Activated CD8-positive, alpha-beta memory T cell treated with anti-CD3 and anti-CD28 coated beads, Interleukin-2, amount 10 ng/mL, durations not matched to agents 7 days and 5 days (primary cell): ENCODE results near the gene MRPL36. TPM values are rescaled to one million over a fixed set of nuclear protein-coding genes. Genes with fewer than 3 reads are reported as not detected.

Source experiments
- ATAC-seq: fragments of 150-1000 bp; cut with Tn5 transposase; one replicate; pipeline ENCODE4 v1.10.0; 2021; ENCODE audit warnings: moderate library complexity
- CTCF ChIA-PET: fragments of 350-600 bp; sonication (Branson Sonifier 250); formaldehyde crosslinking; loops from one replicate; lab custom pipeline; 2021; ENCODE audit warnings: antibody characterized with exemption; lab: Charles Lee
- DNase-seq: peaks from one replicate; pipeline ENCODE4 v3.0.0-alpha.2; 2020
- H3K27ac Mint-ChIP-seq: one replicate; pipeline ENCODE4 v1.8.0; 2021; ENCODE audit warnings: mild to moderate bottlenecking, mixed read lengths
- H3K27me3 Mint-ChIP-seq: one replicate; pipeline ENCODE4 v1.8.0; 2021; ENCODE audit warnings: mixed read lengths
- H3K36me3 Mint-ChIP-seq: one replicate; pipeline ENCODE4 v1.8.0; 2021; ENCODE audit warnings: mild to moderate bottlenecking, mixed read lengths
- H3K4me1 Mint-ChIP-seq: one replicate; pipeline ENCODE4 v1.8.0; 2021; ENCODE audit warnings: mixed read lengths
- H3K4me3 Mint-ChIP-seq: one replicate; pipeline ENCODE4 v1.8.0; 2021; ENCODE audit warnings: mild to moderate bottlenecking, moderate library complexity, mixed read lengths
- H3K9me3 Mint-ChIP-seq: one replicate; pipeline ENCODE4 v1.8.0; 2022; ENCODE audit warnings: low read depth, mixed read lengths
- total RNA-seq, 2 experiments: library from RNA; stranded (reverse); gene quantifications; one replicate each; pipeline ENCODE4 v1.2.3, GENCODE V29; 2021

The MRPL36 gene
- total RNA-seq, 2 experiments from 2014 or later = 62.0 to 84.7 TPM

- peaks cover 3% of the 10 kb centered on the region for H3K4me1 Mint-ChIP-seq
- no peak for ATAC-seq
- no peak overlapping the region for H3K4me3 Mint-ChIP-seq
- peak; percentile 54 for DNase-seq
- peaks cover 21% of the 10 kb centered on the region for H3K27me3 Mint-ChIP-seq
- CTCF ChIA-PET = interaction anchor here (0.5 to 1.9 kb wide), 8 partner anchors 10 to 68 kb away, joined by 3 to 6 read pairs (median 3); partner anchors contain the start of gene NDUFS6
- H3K27ac Mint-ChIP-seq = no peak overlapping the region
- peaks cover 2% of the 10 kb centered on the region for H3K9me3 Mint-ChIP-seq
- H3K36me3 Mint-ChIP-seq = no peaks in the 10 kb centered on the region
Observed at GRCh38 chr5:1763548-1763911, 36.1 kb downstream of the MRPL36 start.

- H3K9me3 Mint-ChIP-seq = peaks cover 6% of the 10 kb centered on the region
- peak; percentile 23 for DNase-seq
- no peak for ATAC-seq
- H3K36me3 Mint-ChIP-seq = no peaks in the 10 kb centered on the region
- no peak overlapping the region for H3K4me3 Mint-ChIP-seq
- CTCF ChIA-PET = interaction anchor here (0.5 to 1.5 kb wide), 7 partner anchors 10 to 69 kb away, joined by 3 to 4 read pairs (median 3); partner anchors contain the start of gene NDUFS6
- H3K27ac Mint-ChIP-seq = no peak overlapping the region
- peaks cover 24% of the 10 kb centered on the region for H3K27me3 Mint-ChIP-seq
- H3K4me1 Mint-ChIP-seq = peaks cover 3% of the 10 kb centered on the region
Observed at GRCh38 chr5:1762883-1763547, 36.6 kb downstream of the MRPL36 start.

- H3K4me3 Mint-ChIP-seq = no peak overlapping the region
- no peaks in the 10 kb centered on the region for H3K36me3 Mint-ChIP-seq
- no peak for ATAC-seq
- no peak overlapping the region for H3K27ac Mint-ChIP-seq
- CTCF ChIA-PET = interaction anchor here (1.0 to 1.4 kb wide), 3 partner anchors 9 to 278 kb away, joined by 3 to 4 read pairs (median 3); no protein-coding TSS in a partner anchor
- H3K4me1 Mint-ChIP-seq = peaks cover 3% of the 10 kb centered on the region
- H3K27me3 Mint-ChIP-seq = peaks cover 24% of the 10 kb centered on the region
- peaks cover 6% of the 10 kb centered on the region for H3K9me3 Mint-ChIP-seq
- DNase-seq = peak; percentile 29
Observed at GRCh38 chr5:1762121-1762882, 37.3 kb downstream of the MRPL36 start.

DNA sequence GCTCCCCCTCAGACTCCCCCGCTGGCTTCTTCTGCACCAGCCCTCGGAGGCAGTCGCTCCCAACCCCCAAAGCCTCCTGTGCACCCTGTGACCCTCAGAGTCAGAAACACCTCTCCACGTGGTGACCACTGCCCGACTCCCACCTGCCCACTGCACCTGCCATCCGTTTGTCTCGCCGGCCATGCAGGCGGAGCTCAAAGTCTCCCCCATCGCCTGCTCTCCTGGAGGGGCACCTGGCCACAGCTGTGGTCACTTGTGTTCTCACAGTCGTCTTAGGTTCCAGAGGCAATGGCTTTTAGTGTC lies 38.2 kb downstream of the MRPL36 start:
- H3K27me3 Mint-ChIP-seq = peaks cover 24% of the 10 kb centered on the region
- no peaks in the 10 kb centered on the region for H3K36me3 Mint-ChIP-seq
- DNase-seq = peak; percentile 9
- H3K4me1 Mint-ChIP-seq = peaks cover 3% of the 10 kb centered on the region
- no peak for ATAC-seq
- H3K27ac Mint-ChIP-seq = no peak overlapping the region
- no peak overlapping the region for H3K4me3 Mint-ChIP-seq
- CTCF ChIA-PET = interaction anchor here (1.4 kb wide), 1 partner anchor 279 kb away, joined by 3 read pairs; no protein-coding TSS in a partner anchor
- peaks cover 6% of the 10 kb centered on the region for H3K9me3 Mint-ChIP-seq

- CTCF ChIA-PET = interaction anchor here (1.4 kb wide), 1 partner anchor 279 kb away, joined by 3 read pairs; no protein-coding TSS in a partner anchor
- peaks cover 3% of the 10 kb centered on the region for H3K4me1 Mint-ChIP-seq
- H3K9me3 Mint-ChIP-seq = peaks cover 6% of the 10 kb centered on the region
- DNase-seq = peak; percentile 36
- ATAC-seq = no peak
- H3K27me3 Mint-ChIP-seq = peaks cover 27% of the 10 kb centered on the region
- no peak overlapping the region for H3K27ac Mint-ChIP-seq
- no peak overlapping the region for H3K4me3 Mint-ChIP-seq
- no peaks in the 10 kb centered on the region for H3K36me3 Mint-ChIP-seq
Observed at GRCh38 chr5:1760656-1761452, 38.8 kb downstream of the MRPL36 start.

- peaks cover 6% of the 10 kb centered on the region for H3K9me3 Mint-ChIP-seq
- no peak overlapping the region for H3K27ac Mint-ChIP-seq
- ATAC-seq (no peak), DNase-seq (no peak)
- no peaks in the 10 kb centered on the region for H3K36me3 Mint-ChIP-seq
- peaks cover 27% of the 10 kb centered on the region for H3K27me3 Mint-ChIP-seq
- CTCF ChIA-PET = no interaction called here
- no peaks in the 10 kb centered on the region for H3K4me1 Mint-ChIP-seq
- no peak overlapping the region for H3K4me3 Mint-ChIP-seq
Observed at GRCh38 chr5:1760231-1760630, 39.4 kb downstream of the MRPL36 start.

DNA sequence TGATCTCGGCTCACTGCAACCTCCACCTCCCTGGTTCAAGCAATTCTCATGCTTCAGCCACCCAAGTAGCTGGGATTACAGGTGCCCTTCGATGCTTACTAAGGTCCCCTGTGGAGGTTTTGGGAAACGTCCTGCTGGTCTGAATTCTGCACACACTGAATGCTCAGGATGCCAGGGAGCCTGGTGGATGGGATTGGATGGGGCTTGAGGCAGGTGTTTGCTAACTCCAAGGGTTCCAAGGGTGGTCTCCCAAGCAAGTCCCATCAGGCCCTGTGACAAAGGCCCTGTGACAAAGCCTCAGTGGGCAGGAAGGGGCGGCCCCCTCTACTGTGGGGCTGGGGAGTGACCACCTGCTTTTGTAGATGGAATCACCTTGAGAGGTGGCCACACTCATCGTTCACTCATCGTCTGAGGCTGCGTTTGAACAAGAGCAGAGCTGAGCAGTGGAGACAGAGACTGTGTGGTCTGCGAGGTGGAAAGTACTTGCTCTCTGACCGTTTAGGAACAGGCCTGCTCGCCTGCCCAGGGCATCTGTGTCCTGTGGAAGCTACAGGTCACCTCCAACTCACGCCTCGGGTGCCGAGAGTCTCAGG lies 40.2 kb downstream of the MRPL36 start:
- CTCF ChIA-PET = no interaction called here
- DNase-seq (peak; percentile 38), ATAC-seq (no peak)
- Mint-ChIP-seq H3K9me3 (peaks cover 6% of the 10 kb centered on the region), H3K4me3 (no peak overlapping the region), H3K27ac (no peak overlapping the region), H3K4me1 (no peaks in the 10 kb centered on the region), H3K36me3 (no peaks in the 10 kb centered on the region), H3K27me3 (peaks cover 21% of the 10 kb centered on the region)

- Mint-ChIP-seq H3K27me3 (peaks cover 16% of the 10 kb centered on the region), H3K9me3 (peaks cover 6% of the 10 kb centered on the region), H3K27ac (no peak overlapping the region), H3K4me3 (no peak overlapping the region), H3K36me3 (no peaks in the 10 kb centered on the region), H3K4me1 (no peaks in the 10 kb centered on the region)
- CTCF ChIA-PET = no interaction called here
- no peak for DNase-seq
- ATAC-seq = no peak
Observed at GRCh38 chr5:1758574-1758973, 41.1 kb downstream of the MRPL36 start.

- H3K27ac Mint-ChIP-seq = no peak overlapping the region
- peaks cover 10% of the 10 kb centered on the region for H3K27me3 Mint-ChIP-seq
- H3K4me3 Mint-ChIP-seq = no peak overlapping the region
- no peaks in the 10 kb centered on the region for H3K4me1 Mint-ChIP-seq
- peaks cover 6% of the 10 kb centered on the region for H3K9me3 Mint-ChIP-seq
- no peak for ATAC-seq
- no peaks in the 10 kb centered on the region for H3K36me3 Mint-ChIP-seq
- CTCF ChIA-PET = no interaction called here
- DNase-seq = peak; percentile 29
Observed at GRCh38 chr5:1757511-1757910, 42.1 kb downstream of the MRPL36 start.

DNA sequence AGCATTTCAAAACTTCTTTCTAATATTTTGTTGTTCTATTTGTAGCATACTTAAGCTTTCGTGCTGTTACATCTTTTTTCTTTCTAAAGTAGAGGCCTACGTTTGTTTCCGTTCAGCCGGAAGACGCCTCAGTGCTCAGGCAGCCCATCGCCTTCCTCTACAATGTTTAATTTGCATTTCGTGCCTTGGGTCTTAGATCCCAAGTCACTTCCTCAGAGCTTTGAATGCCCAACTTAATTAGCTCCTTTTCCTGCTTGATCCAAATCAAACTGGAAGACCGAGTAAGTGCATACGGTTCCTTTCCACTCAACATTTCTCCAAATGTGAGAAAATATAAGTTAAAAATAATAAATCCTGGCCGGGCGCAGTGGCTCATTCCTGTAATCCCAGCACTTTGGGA lies 43.2 kb downstream of the MRPL36 start:
- DNase-seq (no peak), ATAC-seq (no peak)
- H3K9me3 Mint-ChIP-seq = peaks cover 6% of the 10 kb centered on the region
- no peaks in the 10 kb centered on the region for H3K4me1 Mint-ChIP-seq
- no peak overlapping the region for H3K4me3 Mint-ChIP-seq
- no peak overlapping the region for H3K27ac Mint-ChIP-seq
- peaks cover 7% of the 10 kb centered on the region for H3K27me3 Mint-ChIP-seq
- no peaks in the 10 kb centered on the region for H3K36me3 Mint-ChIP-seq
- CTCF ChIA-PET = no interaction called here

DNA sequence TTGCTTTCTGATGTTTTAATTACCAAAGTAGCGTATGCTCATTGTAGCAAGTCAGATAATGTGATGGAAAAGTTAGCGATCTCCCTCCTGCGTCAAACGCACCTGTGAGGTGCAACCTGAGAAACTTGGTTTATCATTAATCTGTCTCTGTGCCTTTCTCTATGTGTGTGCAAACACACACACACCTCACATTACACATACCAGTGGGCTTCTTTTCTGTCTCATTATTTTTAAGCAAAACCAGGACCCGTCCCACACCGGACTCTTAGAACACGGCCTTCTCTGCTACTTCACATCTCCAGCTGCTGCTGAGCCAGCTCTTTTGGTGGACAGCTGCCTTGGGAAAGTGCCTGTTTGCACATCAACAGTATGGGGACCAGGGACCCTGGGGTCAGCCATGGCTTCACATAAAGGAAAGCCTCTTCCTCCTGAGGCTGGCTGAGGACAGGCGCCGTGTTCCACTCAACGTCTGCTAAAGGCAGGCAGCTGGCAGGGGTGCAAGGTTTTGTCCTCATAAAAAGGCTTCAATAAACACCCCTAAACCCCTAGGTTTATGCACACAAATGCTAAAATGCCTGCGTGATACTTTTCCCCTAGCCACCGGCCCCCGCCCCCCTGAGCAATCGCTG lies 44.2 kb downstream of the MRPL36 start:
- peaks cover 6% of the 10 kb centered on the region for H3K9me3 Mint-ChIP-seq

DNA sequence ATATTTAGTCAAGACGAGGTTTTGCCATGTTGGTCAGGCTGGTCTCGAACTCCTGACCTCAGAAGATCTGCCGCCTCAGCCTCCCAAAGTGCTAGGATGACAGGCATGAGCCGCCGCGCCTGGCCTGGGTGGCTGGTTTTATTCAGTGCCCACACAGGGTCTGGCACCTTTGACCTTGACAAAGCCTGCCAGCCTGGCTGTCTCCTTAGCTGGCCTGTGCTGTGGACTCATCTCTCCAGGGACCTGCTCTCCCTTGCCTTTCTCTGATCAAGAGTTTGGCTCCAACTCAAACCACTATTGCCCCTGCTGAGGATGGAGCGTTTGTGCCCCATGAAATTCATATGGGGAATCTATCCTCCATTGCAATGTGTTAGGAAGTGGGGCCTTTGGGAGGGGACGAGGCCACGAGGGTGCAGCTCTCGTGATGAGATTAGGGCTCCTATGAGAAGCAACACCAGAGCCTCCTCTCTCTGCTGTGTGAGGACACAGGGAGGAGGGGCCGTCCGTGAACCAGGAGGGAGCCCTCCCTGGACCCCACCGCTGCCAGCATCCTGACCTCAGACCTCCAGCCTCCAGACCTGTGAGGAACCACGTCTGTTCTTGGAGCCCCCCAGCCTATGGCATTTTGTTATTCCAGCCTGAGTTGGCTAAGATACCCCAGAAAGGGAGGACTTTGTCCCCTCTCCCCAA lies 45.0 kb downstream of the MRPL36 start:
- peaks cover 7% of the 10 kb centered on the region for H3K27me3 Mint-ChIP-seq
- H3K4me3 Mint-ChIP-seq = no peak overlapping the region
- no peaks in the 10 kb centered on the region for H3K4me1 Mint-ChIP-seq
- no peak for ATAC-seq
- H3K36me3 Mint-ChIP-seq = no peaks in the 10 kb centered on the region
- peak; percentile 30 for DNase-seq
- H3K27ac Mint-ChIP-seq = no peak overlapping the region
- H3K9me3 Mint-ChIP-seq = peaks cover 6% of the 10 kb centered on the region
- CTCF ChIA-PET = no interaction called here

More for the DNA sequence above, 44.2 kb downstream of the MRPL36 start:
- H3K4me1 Mint-ChIP-seq = no peaks in the 10 kb centered on the region
- H3K27ac Mint-ChIP-seq = no peak overlapping the region
- peaks cover 7% of the 10 kb centered on the region for H3K27me3 Mint-ChIP-seq
- H3K4me3 Mint-ChIP-seq = no peak overlapping the region
- no peaks in the 10 kb centered on the region for H3K36me3 Mint-ChIP-seq
- DNase-seq (peak; percentile 31), ATAC-seq (no peak)
- CTCF ChIA-PET = no interaction called here
